NCI-H2029 treated with DMSO at 0.1 percent for 48 hours (cell line): ENCODE data around the gene APOD.

ENCODE experiments used
- DNase-seq: peaks from one replicate; lab custom pipeline; 2025; lab: John Stamatoyannopoulos, UW

APOD gene

DNA sequence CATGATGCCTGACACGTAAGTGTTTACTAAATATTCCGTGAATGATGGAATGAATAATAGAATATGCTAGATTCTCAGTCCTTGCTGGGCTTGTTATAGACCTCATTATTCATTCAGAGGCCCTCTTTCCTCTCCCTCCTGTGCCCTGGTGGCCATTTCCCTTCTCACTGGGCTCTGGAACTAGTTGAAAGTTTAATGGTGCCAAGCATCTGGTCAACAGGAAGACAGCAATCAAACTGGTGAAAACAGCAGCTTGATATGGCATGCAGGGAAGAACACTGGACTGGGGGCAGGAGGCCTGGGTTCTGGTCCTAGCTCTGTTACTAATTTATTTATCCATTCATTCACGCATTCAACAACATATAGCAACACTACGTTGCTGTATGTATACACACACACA lies 3.7 kb upstream of the APOD start:
- DNase-seq: no peak

DNA sequence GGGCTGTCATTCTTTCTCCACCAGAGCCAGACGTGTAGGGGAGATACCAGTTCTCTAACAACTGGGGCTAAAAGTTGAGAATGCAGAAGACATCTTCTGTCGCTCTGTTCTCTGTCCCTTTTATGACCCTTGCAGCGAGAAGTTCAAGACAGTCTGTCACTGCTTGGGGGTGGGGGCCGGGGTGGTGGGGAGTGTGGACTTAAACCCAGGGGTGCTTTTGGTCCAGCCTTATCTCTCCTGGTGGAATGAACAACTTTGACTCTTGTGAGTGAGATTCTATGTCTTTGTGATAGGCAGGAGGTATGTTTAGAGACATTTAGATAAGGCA lies 767 bp upstream of the APOD start:
- no peak for DNase-seq

DNA sequence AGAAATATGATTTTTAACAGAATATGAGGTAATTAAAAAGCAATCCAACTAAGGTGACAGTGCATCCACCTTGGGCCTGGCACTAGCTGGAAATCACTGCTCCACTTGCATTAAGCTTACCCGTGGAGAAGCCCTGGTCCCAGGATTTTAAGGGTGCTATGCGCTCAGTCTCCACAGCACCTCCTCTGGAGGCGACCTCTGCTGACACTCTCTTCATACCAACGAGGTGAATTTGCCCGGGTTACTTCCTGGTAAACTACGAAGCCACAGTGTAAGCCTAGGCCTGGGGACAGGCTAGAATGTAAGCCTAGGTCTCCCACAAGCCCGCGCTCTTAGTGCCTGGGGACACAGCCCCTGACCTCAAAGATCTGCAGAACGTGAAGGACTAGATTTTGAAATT lies 793 bp downstream of the APOD start:
- DNase-seq: no peak

DNA sequence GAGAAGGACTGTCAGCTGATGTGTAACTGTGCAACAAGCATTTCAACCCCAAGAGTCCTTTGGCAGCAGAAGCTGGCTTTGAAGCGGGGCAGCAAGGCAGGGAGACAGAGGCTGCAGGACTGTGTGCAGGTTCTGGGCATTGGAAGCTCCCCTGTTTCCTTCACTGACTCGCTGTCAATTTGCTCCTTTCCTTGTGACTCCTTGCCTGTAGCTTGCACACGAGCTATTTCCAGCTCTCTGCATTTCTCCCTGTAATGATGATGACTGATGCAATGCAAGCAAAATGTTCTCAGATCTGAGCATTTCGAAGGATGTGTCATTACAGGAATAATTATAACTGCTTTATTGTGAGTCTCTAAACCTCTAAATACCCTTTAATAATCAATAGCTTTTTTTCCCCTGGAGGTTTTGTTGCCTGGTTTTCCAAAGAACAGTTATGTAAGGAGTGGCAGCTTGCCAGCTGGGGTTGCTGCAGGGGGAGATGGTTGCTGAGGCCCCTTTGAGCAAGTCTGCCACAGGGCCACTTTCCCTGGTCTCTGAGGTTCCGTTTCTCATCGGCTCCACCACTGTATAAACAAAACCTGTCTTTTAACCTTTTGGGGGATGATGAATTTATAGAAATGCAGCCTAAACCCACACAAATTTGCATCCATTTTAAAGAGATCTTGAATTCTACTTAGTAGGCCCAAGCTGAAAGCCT lies 2.8 kb downstream of the APOD start:
- no peak for DNase-seq

DNA sequence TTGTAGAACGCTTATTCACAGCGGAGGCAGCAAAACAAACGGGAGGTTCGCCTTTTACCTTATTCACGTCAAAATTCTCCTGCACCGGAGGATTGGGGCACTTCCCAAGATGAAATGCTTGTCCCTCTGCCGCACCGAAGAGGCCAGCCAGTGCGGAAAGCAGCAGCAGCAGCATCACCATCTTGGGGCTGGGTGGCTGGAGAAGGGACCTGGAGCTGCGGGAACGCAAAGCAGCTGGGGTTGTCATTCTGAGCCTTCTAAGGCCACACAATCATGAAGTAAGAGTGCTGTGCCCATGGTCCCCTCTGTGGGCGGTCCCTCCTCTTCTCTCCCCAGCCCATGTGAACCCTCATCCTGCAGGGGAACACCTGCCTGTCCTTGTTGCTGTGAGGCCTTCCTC lies 4.5 kb downstream of the APOD start:
- DNase-seq: no peak

DNA sequence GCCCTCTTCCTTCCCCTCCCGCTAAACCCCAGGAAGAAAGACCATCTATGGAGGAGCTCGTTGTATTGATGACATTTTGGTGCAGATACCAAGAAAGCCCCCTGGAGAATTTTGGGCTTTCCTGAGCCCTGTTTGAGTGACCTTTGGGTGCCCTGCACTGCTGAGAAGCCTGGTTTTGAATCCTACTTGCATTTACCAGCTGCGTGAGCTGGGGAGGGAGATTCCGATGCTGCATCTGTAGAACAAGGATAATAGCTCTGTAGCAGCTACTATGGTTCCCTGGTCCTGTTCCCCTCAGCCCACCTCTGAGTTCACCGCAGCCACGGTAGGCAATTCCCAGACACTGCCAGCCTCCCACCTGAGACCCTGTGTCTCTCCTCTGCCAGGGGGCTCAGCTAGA lies 5.2 kb downstream of the APOD start:
- no peak for DNase-seq

DNA sequence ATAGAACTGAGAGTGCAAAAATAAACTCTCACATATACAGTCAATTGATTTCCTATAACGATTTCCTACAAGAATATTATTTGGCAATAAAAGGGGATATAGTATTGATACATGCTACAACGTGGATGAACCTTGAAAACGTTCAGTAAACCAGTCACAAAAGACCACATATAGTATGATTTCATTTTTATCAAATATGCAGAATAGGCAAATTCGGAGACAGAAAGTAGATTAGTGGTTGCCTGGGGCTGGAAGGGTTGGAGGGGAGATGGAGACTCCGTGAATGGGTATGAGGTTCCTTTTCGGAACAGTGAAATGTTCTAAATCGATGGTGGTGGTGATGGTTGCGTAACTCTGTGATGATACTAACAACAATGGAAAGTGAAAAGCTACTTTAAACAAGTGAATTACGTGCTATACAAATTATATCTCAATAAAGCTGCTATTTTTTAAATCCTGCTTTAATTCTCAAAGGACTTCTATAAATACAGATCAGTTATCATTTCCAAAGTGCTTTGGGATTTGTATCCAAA lies 6.0 kb downstream of the APOD start:
- DNase-seq: no peak

DNA sequence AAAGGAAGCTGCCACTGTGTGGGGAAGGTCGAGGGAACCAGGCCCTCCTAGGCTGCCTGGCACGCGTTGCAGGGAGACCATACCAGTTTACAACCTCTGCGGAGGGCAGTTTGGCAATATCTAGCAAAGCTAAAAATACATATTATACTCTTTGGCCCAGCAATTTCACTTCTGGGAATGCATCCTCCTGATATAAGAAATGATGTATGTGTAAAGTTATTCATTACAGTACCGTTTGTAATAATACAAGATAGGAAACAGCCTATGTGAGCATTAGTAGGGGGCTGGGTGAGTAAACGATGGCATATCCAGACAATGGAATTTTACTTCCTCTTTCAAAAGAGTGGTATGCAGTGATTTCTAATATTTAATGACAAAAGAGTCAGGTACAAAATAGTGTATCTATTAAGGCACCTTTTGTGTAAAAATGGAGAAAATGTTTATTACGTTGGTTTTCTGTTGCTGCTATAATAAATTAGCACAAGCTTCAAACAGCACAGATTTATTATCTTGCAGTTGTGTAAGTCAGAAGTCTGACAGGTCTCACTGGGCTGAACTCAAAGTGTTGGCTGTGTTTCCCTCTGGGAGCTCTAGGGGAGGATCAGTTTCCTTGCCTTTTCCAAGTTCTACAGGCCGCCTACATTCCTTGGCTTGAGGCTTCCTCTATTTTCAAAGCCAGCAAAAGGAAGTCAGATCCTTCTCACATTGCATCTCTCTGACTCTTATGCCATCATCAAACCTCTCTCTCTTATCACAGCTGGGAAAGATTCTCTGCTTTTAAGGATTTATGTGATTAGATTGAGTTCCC lies 9.0 kb downstream of the APOD start:
- no peak for DNase-seq

DNA sequence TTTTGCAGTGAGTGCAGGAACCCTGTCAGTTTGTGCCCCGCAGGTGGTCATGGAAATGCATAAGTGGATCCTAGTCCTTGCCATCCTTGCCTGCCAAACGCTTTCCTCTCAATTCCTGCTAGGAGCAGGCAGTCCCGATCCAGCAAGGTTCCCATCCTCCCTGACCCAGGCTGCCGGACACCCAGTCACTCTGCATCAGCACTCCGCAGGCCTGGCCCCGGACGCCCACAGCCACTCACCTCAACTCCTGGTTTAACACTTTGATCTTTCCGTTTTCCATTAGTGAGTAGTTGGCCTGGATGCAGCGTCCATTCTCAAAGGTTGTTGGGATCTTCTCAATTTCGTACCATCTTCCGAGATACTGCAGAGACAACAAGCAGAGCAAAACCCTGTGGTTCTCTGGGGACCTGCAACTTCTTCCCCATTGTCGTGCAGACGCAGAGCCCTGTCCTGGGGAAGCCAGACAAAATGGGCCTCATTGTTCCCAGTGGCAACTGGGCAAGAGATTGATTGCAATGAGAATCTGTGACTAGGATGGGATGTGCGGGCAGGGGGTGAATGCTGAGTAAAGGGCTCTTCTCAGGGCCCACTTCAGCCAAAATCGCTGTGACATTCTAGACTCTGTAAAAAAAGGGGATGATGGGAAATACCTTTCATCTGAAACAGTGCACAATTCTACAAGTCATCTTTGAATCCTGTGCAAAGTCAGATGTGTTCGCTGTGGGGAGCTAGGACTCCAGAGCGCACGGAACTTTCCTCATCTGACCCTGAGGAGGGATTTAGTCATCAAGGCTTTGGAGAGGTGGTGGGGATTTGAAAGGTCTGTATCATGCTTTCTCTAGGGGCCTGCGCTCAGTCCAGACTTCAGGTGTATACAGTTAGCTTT lies 9.9 kb downstream of the APOD start:
- DNase-seq: no peak

DNA sequence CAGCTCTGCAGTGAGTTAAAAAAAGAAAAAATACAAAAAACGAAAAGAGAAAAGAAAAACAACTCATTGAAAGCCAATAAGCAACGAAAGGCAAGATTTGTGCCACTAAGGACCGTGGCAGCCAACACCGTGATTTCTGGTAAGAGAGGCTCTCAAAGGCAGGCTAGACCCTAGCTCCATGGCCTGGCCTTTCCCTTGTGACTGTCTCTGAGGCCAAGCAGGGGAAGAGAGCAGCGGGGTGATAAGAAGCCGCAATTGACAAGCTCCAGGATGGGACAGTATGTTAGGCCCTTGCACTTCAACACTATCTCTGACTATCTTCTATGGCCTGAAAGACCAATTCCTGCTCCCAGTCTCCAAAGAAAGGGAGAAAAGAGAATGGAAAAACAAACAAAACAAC lies 12.4 kb downstream of the APOD start:
- DNase-seq: no peak

DNA sequence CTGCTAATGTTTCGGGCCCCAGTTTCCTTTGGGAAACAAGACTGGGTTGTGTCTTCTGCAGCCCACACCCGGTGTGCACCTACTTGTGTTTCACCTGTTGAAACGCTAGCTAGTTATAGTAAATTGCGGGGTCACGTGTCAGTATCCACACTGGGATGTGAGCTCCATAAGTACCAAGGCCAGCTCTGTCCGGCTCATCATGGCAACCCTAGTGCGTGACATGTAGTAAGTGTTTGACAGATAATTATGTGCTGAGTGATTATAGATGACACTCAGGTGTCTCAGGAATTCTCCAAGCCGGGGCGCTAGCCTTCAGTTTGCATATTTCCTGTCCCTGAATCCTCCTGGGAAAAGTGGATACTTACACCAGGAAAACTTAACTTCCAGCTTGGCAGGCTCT lies 12.8 kb downstream of the APOD start:
- no peak for DNase-seq

DNA sequence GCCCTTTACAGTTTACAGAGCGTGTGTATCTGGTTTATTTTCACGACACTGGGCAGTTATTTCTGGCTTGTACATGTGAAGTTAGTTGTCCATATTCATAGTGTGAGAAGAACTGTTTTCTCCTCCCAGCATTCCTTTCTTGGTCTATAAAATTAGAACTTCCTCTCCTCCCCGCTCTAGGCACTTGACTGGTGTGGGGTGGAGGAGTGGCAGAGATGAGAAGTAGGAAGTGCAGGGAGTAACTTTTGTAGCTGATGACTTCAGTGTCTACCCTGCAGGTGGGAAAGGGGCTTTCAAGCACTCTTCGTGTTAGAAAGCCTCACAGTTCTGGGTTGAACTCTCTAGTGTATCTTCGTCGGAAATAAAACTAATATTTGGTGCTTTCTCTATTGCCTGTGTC lies 13.4 kb downstream of the APOD start:
- DNase-seq: no peak

DNA sequence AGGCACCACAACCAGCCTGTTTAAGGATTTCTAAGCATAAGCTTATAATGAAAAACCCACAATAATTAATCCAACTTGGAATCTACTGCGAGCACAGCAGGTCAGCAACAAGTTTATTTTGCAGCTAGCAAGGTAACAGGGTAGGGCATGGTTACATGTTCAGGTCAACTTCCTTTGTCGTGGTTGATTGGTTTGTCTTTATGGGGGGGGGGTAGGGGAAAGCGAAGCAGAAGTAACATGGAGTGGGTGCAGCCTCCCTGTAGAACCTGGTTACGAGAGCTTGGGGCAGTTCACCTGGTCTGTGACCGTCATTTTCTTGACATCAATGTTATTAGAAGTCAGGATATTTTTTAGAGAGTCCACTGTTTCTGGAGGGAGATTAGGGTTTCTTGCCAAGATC lies 15.1 kb downstream of the APOD start:
- DNase-seq: no peak

DNA sequence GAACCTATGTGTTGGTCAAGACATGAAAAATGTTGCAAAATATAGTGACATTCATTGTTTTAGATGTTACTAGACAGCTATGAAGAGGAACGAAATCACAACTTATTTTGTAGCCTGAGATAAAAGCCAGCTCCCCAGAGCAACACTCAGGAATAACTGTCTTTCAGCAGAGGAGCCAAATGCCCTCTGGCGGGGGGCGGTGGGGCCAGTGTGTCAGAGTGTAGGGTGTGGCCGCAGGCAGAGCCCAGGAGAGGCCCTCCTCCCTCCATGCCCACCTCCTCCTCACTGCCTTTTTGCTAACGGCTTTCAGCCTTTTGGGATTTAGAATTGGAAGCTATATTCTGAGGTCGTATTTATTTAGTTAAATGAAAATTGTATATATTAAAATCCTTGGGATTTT lies 16.9 kb downstream of the APOD start:
- DNase-seq: no peak

DNA sequence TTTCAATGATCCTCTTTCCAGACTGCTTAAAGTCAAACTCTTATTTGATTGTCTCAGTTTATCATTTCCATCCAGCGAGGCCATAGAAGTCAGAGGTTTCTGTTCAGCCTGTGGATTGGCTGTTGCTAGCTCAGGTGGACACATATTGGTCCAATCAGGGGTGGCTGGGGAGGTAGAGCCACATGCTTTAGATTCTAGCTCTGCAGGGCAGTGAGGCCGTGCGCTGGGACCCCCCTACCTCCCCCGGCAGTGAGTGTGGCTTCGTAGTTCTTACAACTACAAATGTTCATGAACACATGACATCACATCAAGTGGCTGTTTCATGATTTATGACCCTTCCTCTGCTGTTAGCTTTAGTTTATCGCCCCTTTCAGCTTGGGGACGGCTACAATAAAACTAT lies 18.0 kb downstream of the APOD start:
- DNase-seq: no peak

DNA sequence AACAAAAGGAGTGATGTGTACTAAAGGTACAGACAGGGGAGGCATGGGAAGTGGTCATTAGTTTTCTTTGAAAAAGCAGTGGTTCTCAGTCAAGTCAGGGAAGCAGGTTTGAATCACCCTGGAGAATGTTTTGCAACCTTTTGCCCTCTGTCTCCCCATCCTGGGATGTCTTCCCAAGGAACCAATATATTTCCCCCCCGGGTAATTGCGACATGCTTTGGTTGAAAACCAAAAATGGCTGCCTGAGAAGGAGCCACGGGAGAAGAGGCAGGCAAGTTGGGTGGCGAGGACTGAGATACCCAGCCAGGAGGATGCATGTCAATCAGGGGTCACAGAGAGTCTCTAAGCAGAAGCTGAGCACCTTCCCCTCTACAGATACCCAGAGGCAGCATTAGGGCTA lies 20.4 kb downstream of the APOD start:
- no peak for DNase-seq

DNA sequence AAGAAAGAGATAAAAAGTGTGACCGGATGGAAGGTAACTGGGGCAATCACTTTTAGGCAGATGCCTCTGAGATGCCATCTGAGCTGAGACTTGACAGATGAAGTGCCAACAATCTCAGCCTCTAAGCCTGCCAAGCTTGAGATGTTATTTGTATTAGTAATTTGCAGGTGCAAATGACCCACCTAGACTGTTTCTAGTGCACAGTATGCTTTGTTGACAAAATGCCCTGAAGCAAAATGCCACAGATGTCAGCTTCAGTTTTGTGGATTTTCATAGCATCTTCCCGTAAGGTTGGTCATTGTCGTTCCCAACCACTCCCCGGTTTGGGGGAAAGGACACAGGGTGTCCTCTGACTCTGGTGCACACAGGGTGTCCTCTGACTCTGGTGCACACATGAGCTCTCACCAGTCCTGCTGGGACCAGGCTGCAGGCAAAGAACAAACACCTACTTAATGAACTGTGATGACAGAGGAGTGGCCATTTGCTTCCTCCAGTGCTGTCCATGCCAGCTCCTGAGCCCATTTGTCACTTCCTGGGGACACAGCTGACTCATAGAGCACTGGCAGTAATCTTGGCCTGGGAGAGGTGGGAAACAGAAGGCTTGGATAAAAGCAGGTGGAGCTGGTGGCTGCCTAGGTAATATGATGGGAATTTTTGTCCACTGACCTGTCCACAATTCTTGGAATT lies 23.9 kb downstream of the APOD start:
- no peak for DNase-seq

DNA sequence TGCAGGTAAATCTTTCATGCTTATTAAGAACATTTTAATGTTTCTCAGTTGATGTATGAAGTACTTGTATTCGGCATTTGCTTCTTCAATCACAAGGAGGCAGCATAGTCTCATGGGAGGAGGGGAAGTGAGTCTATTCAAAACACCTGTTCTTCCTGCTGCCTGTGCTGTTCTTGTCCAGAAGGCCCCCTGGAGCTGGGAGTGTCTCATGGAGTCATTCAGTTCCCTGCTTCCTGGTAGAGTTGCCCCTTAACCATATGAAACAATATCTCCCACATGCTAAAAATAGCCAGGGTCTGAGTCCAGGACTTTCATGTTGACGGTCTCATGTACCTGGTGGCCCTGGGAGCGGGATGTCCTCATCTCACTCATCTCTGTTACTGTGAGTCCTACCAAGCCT lies 25.1 kb downstream of the APOD start:
- DNase-seq: peak; percentile 64

DNA sequence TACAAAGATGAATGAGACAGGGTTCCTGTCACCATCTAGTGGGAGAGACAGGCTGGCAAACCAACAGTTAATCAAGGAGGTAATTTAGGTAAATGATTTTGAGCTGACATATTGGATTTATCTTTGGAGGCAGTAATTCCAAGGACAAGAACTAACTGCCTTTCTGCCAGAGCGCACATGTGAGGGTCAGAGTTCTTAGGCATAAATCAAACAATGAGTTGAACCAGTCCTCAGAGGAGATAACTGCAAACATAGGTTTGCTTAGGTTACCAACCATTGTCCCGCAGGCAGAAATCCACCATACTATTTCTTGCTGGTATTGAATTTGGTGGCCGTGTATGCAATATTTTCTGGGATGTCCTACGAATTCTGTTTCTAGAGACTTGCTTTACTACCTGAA lies 26.4 kb downstream of the APOD start:
- DNase-seq: no peak

DNA sequence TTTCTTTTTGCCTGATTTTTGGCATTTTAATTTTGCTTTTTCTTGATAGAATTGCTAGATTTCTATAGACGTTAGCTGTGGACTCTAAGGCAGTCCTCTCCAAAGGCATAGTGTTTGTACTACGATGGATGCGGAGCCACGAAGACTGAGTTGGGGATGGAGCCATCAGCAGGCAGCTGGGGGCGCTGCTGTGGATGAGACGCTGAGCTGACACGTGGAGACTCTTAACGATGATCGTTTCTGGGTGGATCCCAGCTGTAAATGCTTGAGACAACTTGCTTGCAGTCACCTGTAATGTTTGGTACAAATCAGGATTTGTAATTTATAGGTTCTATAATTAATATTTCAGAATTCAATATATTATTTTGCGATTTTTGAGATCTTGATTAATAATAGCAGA lies 27.4 kb downstream of the APOD start:
- no peak for DNase-seq

DNA sequence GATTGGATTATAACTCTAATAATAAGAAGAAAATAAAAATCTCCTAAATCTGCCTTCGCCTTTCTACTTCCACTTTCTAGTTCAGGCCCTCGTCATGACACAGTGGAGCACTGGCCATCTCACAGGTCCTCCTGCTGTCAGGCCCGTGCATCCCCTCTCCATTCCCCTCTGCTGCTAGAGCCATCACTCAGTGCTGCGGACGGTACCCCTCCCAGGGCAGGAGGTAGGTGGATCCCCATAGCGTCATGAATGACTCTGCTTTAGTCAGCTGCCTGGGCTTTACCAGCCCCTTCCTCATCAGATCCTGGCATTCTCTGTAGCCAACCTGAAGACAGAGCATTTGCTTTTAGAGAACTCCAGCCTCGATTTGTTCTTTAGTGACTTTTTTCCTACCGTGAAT lies 28.6 kb downstream of the APOD start:
- DNase-seq: no peak

DNA sequence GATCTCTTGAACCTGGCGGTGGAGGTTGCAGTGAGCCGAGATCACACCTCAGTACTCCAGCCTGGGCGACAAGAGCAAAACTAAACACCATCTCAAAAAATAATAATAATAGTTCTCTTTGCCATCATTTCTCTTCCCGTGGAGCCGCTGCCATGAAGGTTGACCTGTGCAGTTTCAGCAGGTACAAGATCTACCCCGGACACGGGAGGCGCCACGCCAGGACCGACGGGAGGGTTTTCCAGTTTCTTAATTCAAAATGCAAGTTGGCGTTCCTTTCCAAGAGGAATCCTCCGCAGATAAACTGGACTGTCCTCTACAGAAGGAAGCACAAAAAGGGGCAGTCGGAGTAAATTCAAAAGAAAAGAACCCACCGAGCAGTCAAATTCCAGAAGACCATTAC lies 29.3 kb downstream of the APOD start:
- no peak for DNase-seq
